Astrocyte (in vitro differentiated cells and primary cell): ENCODE results near the gene ABCC9. TPM values are rescaled to one million over a fixed set of nuclear protein-coding genes. Genes with fewer than 3 reads are reported as not detected.

Experiments
- DNase-seq: peaks from one replicate; pipeline ENCODE4 v3.0.0-alpha.2; 2010; ENCODE audit warnings: low read depth
- FAIRE-seq: peaks from 2 replicates; lab custom pipeline; 2011; peaks lifted over from hg19 to GRCh38; lab: Jason Lieb, UNC
- H2AFZ ChIP-seq: 2 replicates; pipeline ENCODE4 v1.6.0; 2012; ENCODE audit warnings: low read depth, low read length, inconsistent platforms
- H3K27ac ChIP-seq: 2 replicates; pipeline ENCODE4 v1.5.1; 2011; ENCODE audit warnings: low read depth, low read length, inconsistent platforms
- H3K27me3 ChIP-seq: 2 replicates; pipeline ENCODE4 v1.6.0; 2011; ENCODE audit warnings: low read length, inconsistent platforms; ENCODE audit not compliant: insufficient read depth
- H3K36me3 ChIP-seq: 2 replicates; pipeline ENCODE4 v1.5.1; 2011; ENCODE audit warnings: low read length, inconsistent platforms; ENCODE audit not compliant: insufficient read depth
- H3K4me1 ChIP-seq: 2 replicates; pipeline ENCODE4 v1.5.1; 2011; ENCODE audit warnings: low read length, inconsistent platforms; ENCODE audit not compliant: insufficient read depth
- H3K4me2 ChIP-seq: 2 replicates; pipeline ENCODE4 v1.6.0; 2012; ENCODE audit warnings: low read length, inconsistent platforms
- H3K4me3 ChIP-seq: 2 replicates; pipeline ENCODE4 v1.5.1; 2011; ENCODE audit warnings: low read depth, mild to moderate bottlenecking, low read length, inconsistent platforms; ENCODE audit not compliant: insufficient read depth
- H3K79me2 ChIP-seq: 2 replicates; pipeline ENCODE4 v1.6.0; 2012; ENCODE audit warnings: mild to moderate bottlenecking, low read length, inconsistent platforms; ENCODE audit not compliant: insufficient read depth
- H3K9ac ChIP-seq: 2 replicates; pipeline ENCODE4 v1.6.0; 2012; ENCODE audit warnings: mild to moderate bottlenecking, low read length, inconsistent platforms
- H3K9me3 ChIP-seq: 2 replicates; pipeline ENCODE4 v1.5.1; 2012; ENCODE audit warnings: low read depth, mild to moderate bottlenecking, low read length, inconsistent platforms; ENCODE audit not compliant: insufficient read depth
- H4K20me1 ChIP-seq: 2 replicates; pipeline ENCODE4 v1.6.0; 2012; ENCODE audit warnings: low read length, inconsistent platforms; ENCODE audit not compliant: insufficient read depth
- H3K27ac Mint-ChIP-seq: one replicate; pipeline ENCODE4 v1.8.0; 2021; ENCODE audit warnings: mild to moderate bottlenecking, mixed read lengths; ENCODE audit not compliant: unreplicated experiment
- H3K27me3 Mint-ChIP-seq: one replicate; pipeline ENCODE4 v1.8.0; 2021; ENCODE audit warnings: low read depth, mixed read lengths; ENCODE audit not compliant: unreplicated experiment
- H3K36me3 Mint-ChIP-seq: one replicate; pipeline ENCODE4 v1.8.0; 2021; ENCODE audit warnings: low read depth, mixed read lengths; ENCODE audit not compliant: unreplicated experiment
- H3K4me1 Mint-ChIP-seq: one replicate; pipeline ENCODE4 v1.8.0; 2021; ENCODE audit warnings: low read depth, mixed read lengths; ENCODE audit not compliant: unreplicated experiment
- H3K4me3 Mint-ChIP-seq: one replicate; pipeline ENCODE4 v1.8.0; 2021; ENCODE audit warnings: mild to moderate bottlenecking, moderate library complexity, mixed read lengths; ENCODE audit not compliant: unreplicated experiment
- H3K9me3 Mint-ChIP-seq: one replicate; pipeline ENCODE4 v1.8.0; 2021; ENCODE audit warnings: mild to moderate bottlenecking, mixed read lengths; ENCODE audit not compliant: unreplicated experiment
- EZH2 ChIP-seq: IDR thresholded peaks from 2 replicates; pipeline ENCODE4 v1.6.1; 2012; ENCODE audit warnings: mild to moderate bottlenecking, low read length, inconsistent platforms; ENCODE audit not compliant: insufficient read depth
- total RNA-seq: library from RNA; stranded (reverse); gene quantifications from 2 replicates; pipeline ENCODE4 v1.2.1, GENCODE V29; 2021
- TF ChIP-seq, protein P1 (sequence below): IDR thresholded peaks from 2 replicates; pipeline ENCODE4 v1.5.1; 2011; ENCODE audit warnings: low read depth, mild to moderate bottlenecking, inconsistent platforms, low read length, moderate library complexity; ENCODE audit not compliant: insufficient read depth

ABCC9 gene
- total RNA-seq, 1 donor from 2014 or later, result 0.36 TPM

DNA sequence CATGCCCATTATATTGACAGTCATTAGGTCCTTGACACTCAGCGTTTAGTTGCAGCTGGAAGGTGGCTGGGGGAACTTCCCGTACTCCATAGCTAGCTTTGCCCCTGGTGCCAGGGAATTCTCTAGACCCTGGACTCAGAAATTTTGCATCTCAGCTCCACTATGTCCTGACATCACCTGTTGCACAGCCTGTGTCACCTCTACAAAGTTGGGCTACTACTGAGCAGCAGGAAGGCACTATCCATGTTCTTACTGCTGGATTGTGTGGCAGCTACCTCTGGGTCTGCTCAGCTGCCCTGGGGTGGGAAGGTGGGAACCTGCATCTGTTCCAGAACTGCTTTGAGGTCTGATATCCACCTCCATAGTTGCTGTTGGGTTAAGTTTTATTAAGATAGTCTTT, 177.7 kb downstream of the ABCC9 start:
- H3K27me3 Mint-ChIP-seq, result peaks cover 6% of the 10 kb centered on the region
- no peaks in the 10 kb centered on the region for H4K20me1 ChIP-seq
- H3K27ac Mint-ChIP-seq, result no peak overlapping the region
- H3K36me3 Mint-ChIP-seq, result no peaks in the 10 kb centered on the region
- no peak overlapping the region for H2AFZ ChIP-seq
- H3K27ac ChIP-seq, result no peak overlapping the region
- no peaks in the 10 kb centered on the region for H3K9me3 Mint-ChIP-seq
- H3K4me1 Mint-ChIP-seq, result no peaks in the 10 kb centered on the region
- no peak overlapping the region for H3K4me3 ChIP-seq
- TF ChIP-seq, protein P1, sequence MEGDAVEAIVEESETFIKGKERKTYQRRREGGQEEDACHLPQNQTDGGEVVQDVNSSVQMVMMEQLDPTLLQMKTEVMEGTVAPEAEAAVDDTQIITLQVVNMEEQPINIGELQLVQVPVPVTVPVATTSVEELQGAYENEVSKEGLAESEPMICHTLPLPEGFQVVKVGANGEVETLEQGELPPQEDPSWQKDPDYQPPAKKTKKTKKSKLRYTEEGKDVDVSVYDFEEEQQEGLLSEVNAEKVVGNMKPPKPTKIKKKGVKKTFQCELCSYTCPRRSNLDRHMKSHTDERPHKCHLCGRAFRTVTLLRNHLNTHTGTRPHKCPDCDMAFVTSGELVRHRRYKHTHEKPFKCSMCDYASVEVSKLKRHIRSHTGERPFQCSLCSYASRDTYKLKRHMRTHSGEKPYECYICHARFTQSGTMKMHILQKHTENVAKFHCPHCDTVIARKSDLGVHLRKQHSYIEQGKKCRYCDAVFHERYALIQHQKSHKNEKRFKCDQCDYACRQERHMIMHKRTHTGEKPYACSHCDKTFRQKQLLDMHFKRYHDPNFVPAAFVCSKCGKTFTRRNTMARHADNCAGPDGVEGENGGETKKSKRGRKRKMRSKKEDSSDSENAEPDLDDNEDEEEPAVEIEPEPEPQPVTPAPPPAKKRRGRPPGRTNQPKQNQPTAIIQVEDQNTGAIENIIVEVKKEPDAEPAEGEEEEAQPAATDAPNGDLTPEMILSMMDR, result no peak
- no peak overlapping the region for H3K9ac ChIP-seq
- H3K36me3 ChIP-seq, result no peaks in the 10 kb centered on the region
- no peak overlapping the region for H3K4me3 Mint-ChIP-seq
- DNase-seq (no peak), FAIRE-seq (no peak)
- H3K4me1 ChIP-seq, result no peaks in the 10 kb centered on the region
- H3K79me2 ChIP-seq, result no peaks in the 10 kb centered on the region
- no peaks in the 10 kb centered on the region for H3K9me3 ChIP-seq
- no peak overlapping the region for H3K4me2 ChIP-seq
- no peaks in the 10 kb centered on the region for H3K27me3 ChIP-seq

DNA sequence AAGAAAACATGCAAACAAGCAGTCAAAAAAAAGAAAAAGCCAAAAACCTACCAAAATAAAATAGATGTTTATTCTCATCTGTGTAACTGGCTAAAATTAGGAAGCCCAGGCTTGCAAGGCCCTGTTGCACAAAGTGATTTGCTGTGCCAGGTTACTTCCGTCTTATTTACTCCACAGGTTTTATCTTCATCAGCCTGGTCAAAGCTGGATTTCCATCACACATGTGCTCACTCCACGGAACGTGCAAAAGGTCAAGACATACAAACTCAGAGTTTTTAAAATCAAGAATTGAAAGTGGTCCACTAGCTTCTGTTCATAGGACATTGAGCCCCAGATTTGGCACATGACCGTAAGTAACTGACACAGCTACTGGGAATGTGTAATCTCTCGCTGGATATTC, 181.5 kb downstream of the ABCC9 start:
- DNase-seq (no peak), FAIRE-seq (no peak)
- Mint-ChIP-seq H3K27me3 (no peaks in the 10 kb centered on the region), H3K4me3 (no peak overlapping the region), H3K4me1 (no peaks in the 10 kb centered on the region), H3K9me3 (no peaks in the 10 kb centered on the region), H3K36me3 (no peaks in the 10 kb centered on the region), H3K27ac (no peak overlapping the region)
- H4K20me1 ChIP-seq, result no peaks in the 10 kb centered on the region
- no peak overlapping the region for H3K4me2 ChIP-seq
- H3K27me3 ChIP-seq, result no peaks in the 10 kb centered on the region
- TF ChIP-seq, protein P1, result no peak
- TF ChIP-seq EZH2, result no peak
- H3K4me1 ChIP-seq, result no peaks in the 10 kb centered on the region
- no peaks in the 10 kb centered on the region for H3K79me2 ChIP-seq
- no peaks in the 10 kb centered on the region for H3K9me3 ChIP-seq
- H2AFZ ChIP-seq, result no peak overlapping the region
- no peak overlapping the region for H3K27ac ChIP-seq
- H3K4me3 ChIP-seq, result no peak overlapping the region
- H3K36me3 ChIP-seq, result no peaks in the 10 kb centered on the region
- no peak overlapping the region for H3K9ac ChIP-seq

DNA sequence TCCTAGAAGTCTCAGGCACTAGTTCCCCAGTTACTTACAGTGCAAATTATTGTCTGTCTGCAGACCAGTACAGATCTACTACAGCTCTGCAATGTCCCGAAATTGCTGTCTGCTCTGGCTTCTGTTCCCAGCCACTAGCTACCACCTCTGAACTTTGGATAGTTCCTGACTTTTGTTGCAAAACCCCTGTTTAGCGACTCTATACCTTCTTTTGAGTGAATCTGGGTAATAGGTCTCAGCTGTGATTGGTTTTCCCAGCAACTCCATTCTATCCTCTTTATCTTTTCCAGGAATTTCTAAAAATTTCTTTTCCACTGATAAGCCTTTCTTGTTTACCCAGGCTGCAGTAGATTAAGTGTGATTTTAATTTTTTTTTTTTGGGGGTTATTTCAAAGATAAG, 183.5 kb downstream of the ABCC9 start:
- TF ChIP-seq EZH2, result no peak
- TF ChIP-seq, protein P1, result no peak
- no peak overlapping the region for H3K27ac Mint-ChIP-seq
- DNase-seq (no peak), FAIRE-seq (no peak)
- H3K36me3 Mint-ChIP-seq, result no peaks in the 10 kb centered on the region
- H3K27me3 ChIP-seq, result no peaks in the 10 kb centered on the region
- H3K4me3 Mint-ChIP-seq, result no peak overlapping the region
- H3K9me3 Mint-ChIP-seq, result no peaks in the 10 kb centered on the region
- no peak overlapping the region for H3K4me3 ChIP-seq
- H3K4me1 ChIP-seq, result no peaks in the 10 kb centered on the region
- H3K36me3 ChIP-seq, result no peaks in the 10 kb centered on the region
- peaks cover 4% of the 10 kb centered on the region for H3K27me3 Mint-ChIP-seq
- H3K9me3 ChIP-seq, result no peaks in the 10 kb centered on the region
- H3K9ac ChIP-seq, result no peak overlapping the region
- H3K4me1 Mint-ChIP-seq, result no peaks in the 10 kb centered on the region
- H3K27ac ChIP-seq, result no peak overlapping the region
- no peak overlapping the region for H3K4me2 ChIP-seq
- no peak overlapping the region for H2AFZ ChIP-seq
- no peaks in the 10 kb centered on the region for H4K20me1 ChIP-seq
- no peaks in the 10 kb centered on the region for H3K79me2 ChIP-seq
